Renal pelvis (tissue), 4 donors: ENCODE measurements around the gene TTLL4. TPM values are rescaled to one million over a fixed set of nuclear protein-coding genes. Genes with fewer than 3 reads are reported as not detected.
"Not testable (repeated sequence)": the region's sequence is repeated elsewhere in the genome, so short reads cannot be mapped to it uniquely, and the experiment has no call there.

Source experiments
- DNase-seq: peaks from one replicate; pipeline ENCODE4 v3.0.0-alpha.2; 2013
- polyA plus RNA-seq, 3 donors: library from polyadenylated mRNA; unstranded; fragments of 120-200 nt; gene quantifications; one replicate each; pipeline ENCODE4 v1.2.1, GENCODE V29; 2013; ENCODE audit not compliant: insufficient read length in 3 of 3

The TTLL4 gene
- polyA plus RNA-seq, 3 donors: 30.6 to 44.1 (median 40.2) TPM

GRCh38 chr2:218743068-218743467, 32.4 kb downstream of the TTLL4 start:
- DNase-seq: no peak

- DNase-seq: no peak
These were observed 34.0 kb downstream of the TTLL4 start for GRCh38 chr2:218744615-218745014.

- no peak for DNase-seq
These were observed 34.5 kb downstream of the TTLL4 start for GRCh38 chr2:218745160-218745558.

GRCh38 chr2:218745559-218746469, 35.2 kb downstream of the TTLL4 start:
- DNase-seq: no peak

- DNase-seq: no peak
These were observed 35.8 kb downstream of the TTLL4 start for GRCh38 chr2:218746470-218746795.

GRCh38 chr2:218746960-218747359, 36.3 kb downstream of the TTLL4 start:
- no peak for DNase-seq

- DNase-seq: no peak
These were observed 38.3 kb downstream of the TTLL4 start for GRCh38 chr2:218748741-218749441.

GRCh38 chr2:218754201-218754600, 43.6 kb downstream of the TTLL4 start:
- no peak for DNase-seq

- DNase-seq: no peak
These were observed 44.1 kb downstream of the TTLL4 start for GRCh38 chr2:218754781-218755180.

GRCh38 chr2:218755198-218755566, 44.5 kb downstream of the TTLL4 start:
- DNase-seq: no peak

- no peak for DNase-seq
These were observed 45.2 kb downstream of the TTLL4 start for GRCh38 chr2:218755567-218756404.

- no peak for DNase-seq
These were observed 46.2 kb downstream of the TTLL4 start for GRCh38 chr2:218756599-218757377.

GRCh38 chr2:218761795-218762194, 51.2 kb downstream of the TTLL4 start:
- no peak for DNase-seq

- DNase-seq: not testable (repeated sequence)
These were observed 62.1 kb downstream of the TTLL4 start for GRCh38 chr2:218772759-218773158.

GRCh38 chr2:218773881-218774280, 63.2 kb downstream of the TTLL4 start:
- no peak for DNase-seq

- DNase-seq: no peak
These were observed 65.9 kb downstream of the TTLL4 start for GRCh38 chr2:218776488-218776887.

- DNase-seq: no peak
These were observed 66.8 kb downstream of the TTLL4 start for GRCh38 chr2:218777276-218777990.

- no peak for DNase-seq
These were observed 69.4 kb downstream of the TTLL4 start for GRCh38 chr2:218780046-218780445.

- no peak for DNase-seq
These were observed 70.4 kb downstream of the TTLL4 start for GRCh38 chr2:218780851-218781690.
